ENCODE measurements around the gene GLUD1.
"Not testable (repeated sequence)": the region's sequence is repeated elsewhere in the genome, so short reads cannot be mapped to it uniquely, and the experiment has no call there.

DNA sequence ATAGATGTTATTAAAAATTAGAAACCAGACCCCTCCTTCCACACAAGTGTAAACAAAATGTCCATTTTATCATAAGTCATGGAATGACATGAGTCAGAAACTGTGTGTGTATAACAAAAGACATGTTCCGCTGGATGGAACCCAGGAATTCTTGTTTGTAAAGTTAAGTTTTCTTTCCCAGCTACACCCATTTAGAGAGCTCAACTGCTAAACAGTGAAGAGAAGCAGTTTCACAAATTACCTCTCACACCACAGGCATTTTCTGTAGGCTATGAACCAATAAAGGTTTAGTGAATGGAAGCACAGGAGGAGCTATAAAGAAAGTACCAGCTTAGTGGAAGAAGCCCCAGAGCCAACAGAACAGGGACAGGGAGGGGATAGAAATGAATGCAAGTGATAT is 12.4 kb downstream of the GLUD1 start:
- TF ChIP-seq, protein P1, sequence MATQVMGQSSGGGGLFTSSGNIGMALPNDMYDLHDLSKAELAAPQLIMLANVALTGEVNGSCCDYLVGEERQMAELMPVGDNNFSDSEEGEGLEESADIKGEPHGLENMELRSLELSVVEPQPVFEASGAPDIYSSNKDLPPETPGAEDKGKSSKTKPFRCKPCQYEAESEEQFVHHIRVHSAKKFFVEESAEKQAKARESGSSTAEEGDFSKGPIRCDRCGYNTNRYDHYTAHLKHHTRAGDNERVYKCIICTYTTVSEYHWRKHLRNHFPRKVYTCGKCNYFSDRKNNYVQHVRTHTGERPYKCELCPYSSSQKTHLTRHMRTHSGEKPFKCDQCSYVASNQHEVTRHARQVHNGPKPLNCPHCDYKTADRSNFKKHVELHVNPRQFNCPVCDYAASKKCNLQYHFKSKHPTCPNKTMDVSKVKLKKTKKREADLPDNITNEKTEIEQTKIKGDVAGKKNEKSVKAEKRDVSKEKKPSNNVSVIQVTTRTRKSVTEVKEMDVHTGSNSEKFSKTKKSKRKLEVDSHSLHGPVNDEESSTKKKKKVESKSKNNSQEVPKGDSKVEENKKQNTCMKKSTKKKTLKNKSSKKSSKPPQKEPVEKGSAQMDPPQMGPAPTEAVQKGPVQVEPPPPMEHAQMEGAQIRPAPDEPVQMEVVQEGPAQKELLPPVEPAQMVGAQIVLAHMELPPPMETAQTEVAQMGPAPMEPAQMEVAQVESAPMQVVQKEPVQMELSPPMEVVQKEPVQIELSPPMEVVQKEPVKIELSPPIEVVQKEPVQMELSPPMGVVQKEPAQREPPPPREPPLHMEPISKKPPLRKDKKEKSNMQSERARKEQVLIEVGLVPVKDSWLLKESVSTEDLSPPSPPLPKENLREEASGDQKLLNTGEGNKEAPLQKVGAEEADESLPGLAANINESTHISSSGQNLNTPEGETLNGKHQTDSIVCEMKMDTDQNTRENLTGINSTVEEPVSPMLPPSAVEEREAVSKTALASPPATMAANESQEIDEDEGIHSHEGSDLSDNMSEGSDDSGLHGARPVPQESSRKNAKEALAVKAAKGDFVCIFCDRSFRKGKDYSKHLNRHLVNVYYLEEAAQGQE (IDR thresholded peaks at IDR 0.05; ENCODE audit: insufficient replicate concordance, low read depth), result not testable (repeated sequence)
- TF ChIP-seq POLR2AphosphoS5 (IDR thresholded peaks at IDR 0.05; ENCODE audit: low read depth); CTCF (IDR thresholded peaks at IDR 0.05; ENCODE audit: insufficient read depth, low read length); GABPA (IDR thresholded peaks at IDR 0.05; ENCODE audit: low read depth): not testable (repeated sequence)
